GM11168 (cell line): Measurements from ENCODE around the gene FLOT2.

Experiments
- in situ Hi-C: fragments of 300-500 bp; cut with MboI; formaldehyde crosslinking; loops from one replicate; pipeline ENCODE4 v1.12.0; 2022; ENCODE audit warnings: low sequenced_read_pairs; ENCODE audit not compliant: unreplicated experiment

FLOT2 gene

GRCh38 chr17:28898527-28898955 lies 1.0 kb upstream of the FLOT2 start:
- in situ Hi-C loops = loop anchor here (10.0 kb wide), 1 partner anchor 134 kb away; no protein-coding TSS in a partner anchor

GRCh38 chr17:28897769-28898526 lies 415 bp upstream of the FLOT2 start:
- in situ Hi-C loops = loop anchor here (10.0 kb wide), 1 partner anchor 133 kb away; no protein-coding TSS in a partner anchor

- in situ Hi-C loops = loop anchor here (10.0 kb wide), 1 partner anchor 132 kb away; no protein-coding TSS in a partner anchor
These were observed 1.0 kb downstream of the FLOT2 start for GRCh38 chr17:28896491-28896883.

GRCh38 chr17:28895794-28896447 lies 1.6 kb downstream of the FLOT2 start:
- in situ Hi-C loops = loop anchor here (10.0 kb wide), 1 partner anchor 131 kb away; no protein-coding TSS in a partner anchor

- in situ Hi-C loops = loop anchor here (10.0 kb wide), 1 partner anchor 129 kb away; no protein-coding TSS in a partner anchor
These were observed 4.0 kb downstream of the FLOT2 start for GRCh38 chr17:28893248-28894183.

- in situ Hi-C loops = loop anchor here (10.0 kb wide), 1 partner anchor 127 kb away; no protein-coding TSS in a partner anchor
These were observed 5.5 kb downstream of the FLOT2 start for GRCh38 chr17:28892024-28892423.

GRCh38 chr17:28891201-28891600 lies 6.3 kb downstream of the FLOT2 start:
- in situ Hi-C loops = loop anchor here (10.0 kb wide), 1 partner anchor 126 kb away; no protein-coding TSS in a partner anchor

- in situ Hi-C loops = loop anchor here (10.0 kb wide), 1 partner anchor 125 kb away; no protein-coding TSS in a partner anchor
These were observed 7.5 kb downstream of the FLOT2 start for GRCh38 chr17:28889996-28890395.

GRCh38 chr17:28888832-28889231 lies 8.7 kb downstream of the FLOT2 start:
- in situ Hi-C loops = no loop called here

- in situ Hi-C loops = no loop called here
These were observed 9.6 kb downstream of the FLOT2 start for GRCh38 chr17:28887871-28888471.

GRCh38 chr17:28885951-28886350 lies 11.6 kb downstream of the FLOT2 start:
- in situ Hi-C loops = no loop called here

- in situ Hi-C loops = no loop called here
These were observed 12.2 kb downstream of the FLOT2 start for GRCh38 chr17:28885363-28885762.

- in situ Hi-C loops = no loop called here
These were observed 13.4 kb downstream of the FLOT2 start for GRCh38 chr17:28883967-28884702.

- in situ Hi-C loops = no loop called here
These were observed 15.2 kb downstream of the FLOT2 start for GRCh38 chr17:28882154-28882895.

GRCh38 chr17:28881533-28882056 lies 15.9 kb downstream of the FLOT2 start:
- in situ Hi-C loops = no loop called here

- in situ Hi-C loops = no loop called here
These were observed 17.0 kb downstream of the FLOT2 start for GRCh38 chr17:28880572-28880945.

- in situ Hi-C loops = no loop called here
These were observed 17.5 kb downstream of the FLOT2 start for GRCh38 chr17:28879886-28880571.

GRCh38 chr17:28878981-28879380 lies 18.6 kb downstream of the FLOT2 start:
- in situ Hi-C loops = no loop called here
